H9 (cell line): Measurements from ENCODE around the gene NUP85. TPM values are rescaled to one million over a fixed set of nuclear protein-coding genes. Genes with fewer than 3 reads are reported as not detected.

Experiments
- DNase-seq: peaks from one replicate; pipeline ENCODE4 v3.0.0-alpha.2; 2017
- H2AFZ ChIP-seq: one replicate; pipeline ENCODE4 v1.6.1; 2013; ENCODE audit warnings: mild to moderate bottlenecking, low read length, control low read depth, moderate library complexity
- H2AK5ac ChIP-seq: 2 replicates; pipeline ENCODE4 v1.6.1; 2013; ENCODE audit warnings: low read length, control low read depth, mixed read lengths; ENCODE audit not compliant: insufficient read length
- H2BK120ac ChIP-seq: one replicate; pipeline ENCODE4 v1.6.1; 2013; ENCODE audit warnings: low read depth, mild to moderate bottlenecking, low read length, control low read depth, inconsistent platforms; ENCODE audit not compliant: poor library complexity, severe bottlenecking
- H2BK12ac ChIP-seq: 2 replicates; pipeline ENCODE4 v1.6.1; 2013; ENCODE audit warnings: low read length, control low read depth, mixed read lengths, low read depth; ENCODE audit not compliant: insufficient read length
- H2BK15ac ChIP-seq: 2 replicates; pipeline ENCODE4 v1.6.1; 2013; ENCODE audit warnings: low read depth, low read length, control low read depth
- H2BK20ac ChIP-seq: one replicate; pipeline ENCODE4 v1.6.1; 2013; ENCODE audit warnings: low read depth, mild to moderate bottlenecking, low read length, control low read depth, inconsistent platforms; ENCODE audit not compliant: poor library complexity, severe bottlenecking
- H2BK5ac ChIP-seq: 2 replicates; pipeline ENCODE4 v1.6.1; 2013; ENCODE audit warnings: low read length, control low read depth, mixed read lengths; ENCODE audit not compliant: insufficient read length
- H3K14ac ChIP-seq: 2 replicates; pipeline ENCODE4 v1.6.1; 2013; ENCODE audit warnings: low read length, control low read depth; ENCODE audit not compliant: insufficient read depth
- H3K18ac ChIP-seq: 2 replicates; pipeline ENCODE4 v1.6.1; 2013; ENCODE audit warnings: low read depth, mild to moderate bottlenecking, mixed read lengths, low read length, control low read depth; ENCODE audit not compliant: insufficient read length
- H3K23ac ChIP-seq: 2 replicates; pipeline ENCODE4 v1.6.1; 2013; ENCODE audit warnings: low read length, control low read depth, mixed read lengths, low read depth; ENCODE audit not compliant: insufficient read length
- H3K23me2 ChIP-seq: 2 replicates; pipeline ENCODE4 v1.6.1; 2013; ENCODE audit warnings: low read depth, mild to moderate bottlenecking, mixed read lengths, low read length, control low read depth; ENCODE audit not compliant: insufficient read length, poor library complexity, severe bottlenecking
- H3K27ac ChIP-seq: 2 replicates; pipeline ENCODE4 v1.5.1; 2013; ENCODE audit warnings: low read length, control low read depth, mixed read lengths, low read depth; ENCODE audit not compliant: insufficient read length
- H3K27me3 ChIP-seq: 2 replicates; pipeline ENCODE4 v1.6.1; 2013; ENCODE audit warnings: low read length, control low read depth, inconsistent platforms; ENCODE audit not compliant: insufficient read depth
- H3K4ac ChIP-seq: 2 replicates; pipeline ENCODE4 v1.6.1; 2013; ENCODE audit warnings: low read depth, mild to moderate bottlenecking, control low read depth, inconsistent platforms, low read length, moderate library complexity
- H3K4me1 ChIP-seq: 2 replicates; pipeline ENCODE4 v1.6.1; 2013; ENCODE audit warnings: low read length, control low read depth, inconsistent platforms; ENCODE audit not compliant: insufficient read depth
- H3K4me2 ChIP-seq: 2 replicates; pipeline ENCODE4 v1.6.1; 2013; ENCODE audit warnings: low read length, control low read depth, mixed read lengths; ENCODE audit not compliant: insufficient read length, insufficient read depth
- H3K56ac ChIP-seq: 2 replicates; pipeline ENCODE4 v1.6.1; 2013; ENCODE audit warnings: low read depth, mild to moderate bottlenecking, mixed read lengths, low read length, control low read depth; ENCODE audit not compliant: insufficient read length
- H3K79me1 ChIP-seq: 2 replicates; pipeline ENCODE4 v1.6.1; 2013; ENCODE audit warnings: low read depth, mild to moderate bottlenecking, moderate library complexity, low read length, control low read depth, inconsistent platforms; ENCODE audit not compliant: insufficient read depth, poor library complexity, severe bottlenecking
- H3K79me2 ChIP-seq: 2 replicates; pipeline ENCODE4 v1.6.1; 2013; ENCODE audit warnings: low read length, control low read depth, inconsistent platforms; ENCODE audit not compliant: insufficient read depth
- H3K9ac ChIP-seq: 2 replicates; pipeline ENCODE4 v1.6.1; 2013; ENCODE audit warnings: low read length, control low read depth, mixed read lengths; ENCODE audit not compliant: insufficient read length; ENCODE audit errors: extremely low read depth
- H3K9me3 ChIP-seq: one replicate; pipeline ENCODE4 v1.6.1; 2013; ENCODE audit warnings: low read depth, low read length, inconsistent platforms; ENCODE audit not compliant: control insufficient read depth
- H3T11ph ChIP-seq: one replicate; pipeline ENCODE4 v1.6.1; 2013; ENCODE audit warnings: mild to moderate bottlenecking, low read length, control low read depth, inconsistent platforms
- H4K20me1 ChIP-seq: one replicate; pipeline ENCODE4 v1.6.1; 2013; ENCODE audit not compliant: control insufficient read depth, insufficient read length, insufficient read depth
- H4K5ac ChIP-seq: 2 replicates; pipeline ENCODE4 v1.6.1; 2013; ENCODE audit warnings: low read depth, mild to moderate bottlenecking, mixed read lengths, low read length, control low read depth; ENCODE audit not compliant: insufficient read length
- H4K8ac ChIP-seq: replicated peaks from 2 replicates; pipeline ENCODE4 v1.6.1; 2013; ENCODE audit warnings: low read length, control low read depth, mixed read lengths, low read depth; ENCODE audit not compliant: insufficient read length
- H4K91ac ChIP-seq: 2 replicates; pipeline ENCODE4 v1.6.1; 2013; ENCODE audit warnings: low read depth, mild to moderate bottlenecking, moderate library complexity, mixed read lengths, low read length, control low read depth; ENCODE audit not compliant: insufficient read length
- H3K27ac Mint-ChIP-seq, 3 experiments: 2 replicates in 2 of 3; 3 replicates in 1 of 3; pipeline ENCODE4 v1.8.0; 2020 to 2021; ENCODE audit warnings: mixed read lengths in 3 of 3, mild to moderate bottlenecking in 1 of 3, moderate library complexity in 1 of 3
- H3K27me3 Mint-ChIP-seq: 2 replicates; pipeline ENCODE4 v1.8.0; 2021; ENCODE audit warnings: low read depth, mild to moderate bottlenecking, moderate library complexity, mixed read lengths
- H3K36me3 Mint-ChIP-seq, 3 experiments: 2 replicates in 2 of 3; 3 replicates in 1 of 3; pipeline ENCODE4 v1.8.0; 2020 to 2021; ENCODE audit warnings: low read depth in 3 of 3, mixed read lengths in 3 of 3; ENCODE audit not compliant: insufficient read depth in 1 of 3
- H3K4me1 Mint-ChIP-seq, 2 experiments: 2 replicates each; pipeline ENCODE4 v1.8.0; 2020; ENCODE audit warnings: mixed read lengths in 2 of 2
- H3K4me3 Mint-ChIP-seq, 2 experiments: 2 replicates in 1 of 2; 3 replicates in 1 of 2; pipeline ENCODE4 v1.8.0; 2020 to 2021; ENCODE audit warnings: mild to moderate bottlenecking in 2 of 2, mixed read lengths in 2 of 2, moderate library complexity in 1 of 2
- H3K9me3 Mint-ChIP-seq, 2 experiments: 2 replicates in 1 of 2; 3 replicates in 1 of 2; pipeline ENCODE4 v1.8.0; 2020; ENCODE audit warnings: mild to moderate bottlenecking in 2 of 2, mixed read lengths in 2 of 2, moderate library complexity in 1 of 2
- WGBS: extraction: QIAGEN DNeasy Blood & Tissue Kit; methylation state at CpG from one replicate; pipeline ENCODE4 v1.1.7; 2013; ENCODE audit warnings: missing lambda C conversion rate, low lambda C conversion rate, mixed read lengths; ENCODE audit not compliant: insufficient read length; ENCODE audit errors: extremely low coverage; 5-methylcytosine and 5-hydroxymethylcytosine counted together
- total RNA-seq: library from RNA; stranded (reverse); gene quantifications from 2 replicates; pipeline ENCODE4 v1.2.1, GENCODE V29; 2021
- TF ChIP-seq, protein P1 (sequence below): fragments of 200-600 bp; sonication (generic); conservative IDR thresholded peaks from 3 replicates; pipeline ENCODE4 v1.8.0; 2021; ENCODE audit warnings: antibody characterized with exemption, mild to moderate bottlenecking

NUP85 gene
- total RNA-seq, 1 experiment from 2014 or later: 145 TPM

GRCh38 chr17:75260641-75261335, 55.3 kb downstream of the NUP85 start:
- H4K5ac ChIP-seq: no peak overlapping the region
- DNase-seq: no peak
- no peak overlapping the region for H4K8ac ChIP-seq
- peaks cover 25 to 28% of the 10 kb centered on the region in 2 experiments for H3K4me1 Mint-ChIP-seq
- no CpG with 5 or more reads among the region's 31 CpGs for WGBS
- H3K4ac ChIP-seq: no peak overlapping the region
- no peak overlapping the region for H3T11ph ChIP-seq
- H2BK20ac ChIP-seq: no peak overlapping the region
- no peak overlapping the region for H2BK12ac ChIP-seq
- no peak overlapping the region for H4K91ac ChIP-seq
- H3K23ac ChIP-seq: no peak overlapping the region
- peak overlapping the region; percentile 99 for H3K4me3 Mint-ChIP-seq
- H3K9me3 ChIP-seq: no peaks in the 10 kb centered on the region
- TF ChIP-seq, protein P1, sequence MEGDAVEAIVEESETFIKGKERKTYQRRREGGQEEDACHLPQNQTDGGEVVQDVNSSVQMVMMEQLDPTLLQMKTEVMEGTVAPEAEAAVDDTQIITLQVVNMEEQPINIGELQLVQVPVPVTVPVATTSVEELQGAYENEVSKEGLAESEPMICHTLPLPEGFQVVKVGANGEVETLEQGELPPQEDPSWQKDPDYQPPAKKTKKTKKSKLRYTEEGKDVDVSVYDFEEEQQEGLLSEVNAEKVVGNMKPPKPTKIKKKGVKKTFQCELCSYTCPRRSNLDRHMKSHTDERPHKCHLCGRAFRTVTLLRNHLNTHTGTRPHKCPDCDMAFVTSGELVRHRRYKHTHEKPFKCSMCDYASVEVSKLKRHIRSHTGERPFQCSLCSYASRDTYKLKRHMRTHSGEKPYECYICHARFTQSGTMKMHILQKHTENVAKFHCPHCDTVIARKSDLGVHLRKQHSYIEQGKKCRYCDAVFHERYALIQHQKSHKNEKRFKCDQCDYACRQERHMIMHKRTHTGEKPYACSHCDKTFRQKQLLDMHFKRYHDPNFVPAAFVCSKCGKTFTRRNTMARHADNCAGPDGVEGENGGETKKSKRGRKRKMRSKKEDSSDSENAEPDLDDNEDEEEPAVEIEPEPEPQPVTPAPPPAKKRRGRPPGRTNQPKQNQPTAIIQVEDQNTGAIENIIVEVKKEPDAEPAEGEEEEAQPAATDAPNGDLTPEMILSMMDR: peak; percentile 17; the same call in 1 of the 3 replicates
- peaks cover 4% of the 10 kb centered on the region for H3K23me2 ChIP-seq
- H2BK15ac ChIP-seq: no peak overlapping the region
- peak overlapping the region; percentile 100 for H3K27ac Mint-ChIP-seq
- H3K9me3 Mint-ChIP-seq: no peaks in the 10 kb centered on the region
- no peaks in the 10 kb centered on the region for H4K20me1 ChIP-seq
- no peak overlapping the region for H3K27ac ChIP-seq
- no peaks in the 10 kb centered on the region for H3K27me3 Mint-ChIP-seq
- no peaks in the 10 kb centered on the region for H3K27me3 ChIP-seq
- H3K18ac ChIP-seq: no peak overlapping the region
- H3K79me2 ChIP-seq: peaks cover 18% of the 10 kb centered on the region
- H3K36me3 Mint-ChIP-seq: peaks cover 8 to 41% (median 37%) of the 10 kb centered on the region in 3 experiments; a peak in 6 of 7 replicates
- H3K9ac ChIP-seq: peak overlapping the region; percentile 81
- H2BK5ac ChIP-seq: no peak overlapping the region
- no peak overlapping the region for H2BK120ac ChIP-seq
- no peak overlapping the region for H3K56ac ChIP-seq
- H2AFZ ChIP-seq: no peak overlapping the region
- H3K4me1 ChIP-seq: peaks cover 4% of the 10 kb centered on the region
- H3K14ac ChIP-seq: no peak overlapping the region; the same call in 1 of the 2 replicates
- H2AK5ac ChIP-seq: no peak overlapping the region
- peak overlapping the region; percentile 81 for H3K4me2 ChIP-seq
- peaks cover 4% of the 10 kb centered on the region for H3K79me1 ChIP-seq
